ENCODE results near the gene CEP135.

GRCh38 chr4:55938481-55938880 is 10.3 kb upstream of the CEP135 start:
- TF ChIP-seq POLR2A (IDR thresholded peaks at IDR 0.05) (no peak), CTCF (IDR thresholded peaks at IDR 0.05) (no peak)

Measured in breast epithelium (tissue), 3 donors.